OCI-LY3 (cell line): ENCODE results near the gene SH3BP5L.
"Not testable (repeated sequence)": the region's sequence is repeated elsewhere in the genome, so short reads cannot be mapped to it uniquely, and the experiment has no call there.

Experiments
- H2AFZ ChIP-seq: fragments of 200-600, 300-600 bp; shearing (Covaris generic); 2 replicates; pipeline ENCODE4 v1.6.0; 2014; ENCODE audit warnings: antibody characterized with exemption, low read depth, low read length
- H3K27ac ChIP-seq: fragments of 200-600, 300-600 bp; sonication (generic); 2 replicates; pipeline ENCODE4 v1.5.1; 2014; ENCODE audit warnings: mild to moderate bottlenecking, low read length, moderate library complexity, mixed read lengths
- H3K27me3 ChIP-seq: fragments of 200-600, 300-600 bp; sonication (generic); 2 replicates; pipeline ENCODE4 v1.6.1; 2014; ENCODE audit warnings: low read depth, low read length, mixed read lengths
- H3K36me3 ChIP-seq: fragments of 200-600, 300-600 bp; sonication (generic); replicated peaks from 2 replicates; pipeline ENCODE3; 2014; ENCODE audit warnings: low read depth, low read length, mixed read lengths
- H3K4me1 ChIP-seq: fragments of 300-600, 200-600 bp; sonication (generic); 2 replicates; pipeline ENCODE4 v1.6.1; 2014; ENCODE audit warnings: low read length, mixed read lengths
- H3K4me2 ChIP-seq: fragments of 200-600, 300-600 bp; sonication (generic); 2 replicates; pipeline ENCODE4 v1.6.1; 2014; ENCODE audit warnings: low read length, mixed read lengths
- H3K4me3 ChIP-seq: fragments of 300-600, 200-600 bp; sonication (generic); 2 replicates; pipeline ENCODE4 v1.5.1; 2014; ENCODE audit warnings: antibody characterized with exemption, mild to moderate bottlenecking, low read length, moderate library complexity
- H3K79me2 ChIP-seq: fragments of 300-600, 200-600 bp; shearing (Covaris generic); 2 replicates; pipeline ENCODE4 v1.6.1; 2014; ENCODE audit warnings: mild to moderate bottlenecking, low read length, mixed read lengths
- H3K9ac ChIP-seq: fragments of 300-600, 200-600 bp; shearing (Covaris generic); 2 replicates; pipeline ENCODE4 v1.6.0; 2014; ENCODE audit warnings: mild to moderate bottlenecking, low read length, moderate library complexity
- H3K9me3 ChIP-seq: fragments of 200-600, 300-600 bp; shearing (Covaris generic); 2 replicates; pipeline ENCODE4 v1.6.1; 2014; ENCODE audit warnings: low read length, mixed read lengths; ENCODE audit not compliant: insufficient read depth
- H4K20me1 ChIP-seq: fragments of 200-600, 300-600 bp; sonication (generic); 2 replicates; pipeline ENCODE4 v1.6.1; 2016; ENCODE audit warnings: low read length, mixed read lengths; ENCODE audit not compliant: insufficient read depth
- EZH2phosphoT487 ChIP-seq: fragments of 200-600 bp; shearing (Covaris generic); IDR thresholded peaks from 2 replicates; pipeline ENCODE4 v1.6.1; 2018; ENCODE audit warnings: antibody characterized with exemption, mixed run types, low read depth
- TF ChIP-seq, protein P1 (sequence below): fragments of 200-600, 300-600 bp; sonication (generic); IDR thresholded peaks from 2 replicates; pipeline ENCODE4 v1.5.1; 2014; ENCODE audit warnings: antibody characterized with exemption, low read length, low read depth

SH3BP5L gene

DNA sequence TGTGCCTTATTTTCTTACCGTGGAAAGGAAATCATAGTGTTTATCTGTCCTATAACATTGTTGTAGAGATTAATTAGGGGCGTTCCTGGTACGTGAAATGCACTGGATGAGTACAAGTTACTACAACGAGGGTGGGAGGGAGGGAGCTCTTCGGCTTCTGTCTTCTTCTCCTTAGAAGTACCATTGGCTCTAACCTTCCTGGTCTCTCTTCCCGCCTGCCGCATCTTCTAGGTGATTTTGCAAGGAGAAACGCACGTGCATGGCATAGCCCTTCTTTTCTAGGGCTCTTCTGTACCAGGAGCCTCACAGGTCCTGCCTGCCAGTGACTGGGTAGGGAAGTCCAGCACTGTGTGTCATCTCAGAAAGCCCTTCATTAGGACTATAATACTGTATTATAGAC, 16.8 kb downstream of the SH3BP5L start:
- H3K4me3 ChIP-seq = no peak overlapping the region
- peaks cover 19% of the 10 kb centered on the region for H3K4me1 ChIP-seq
- H3K27me3 ChIP-seq = no peaks in the 10 kb centered on the region
- H4K20me1 ChIP-seq = no peaks in the 10 kb centered on the region
- H2AFZ ChIP-seq = no peak overlapping the region
- H3K4me2 ChIP-seq = no peak overlapping the region
- no peaks in the 10 kb centered on the region for H3K9me3 ChIP-seq
- H3K27ac ChIP-seq = no peak overlapping the region
- H3K79me2 ChIP-seq = no peaks in the 10 kb centered on the region
- TF ChIP-seq, protein P1, sequence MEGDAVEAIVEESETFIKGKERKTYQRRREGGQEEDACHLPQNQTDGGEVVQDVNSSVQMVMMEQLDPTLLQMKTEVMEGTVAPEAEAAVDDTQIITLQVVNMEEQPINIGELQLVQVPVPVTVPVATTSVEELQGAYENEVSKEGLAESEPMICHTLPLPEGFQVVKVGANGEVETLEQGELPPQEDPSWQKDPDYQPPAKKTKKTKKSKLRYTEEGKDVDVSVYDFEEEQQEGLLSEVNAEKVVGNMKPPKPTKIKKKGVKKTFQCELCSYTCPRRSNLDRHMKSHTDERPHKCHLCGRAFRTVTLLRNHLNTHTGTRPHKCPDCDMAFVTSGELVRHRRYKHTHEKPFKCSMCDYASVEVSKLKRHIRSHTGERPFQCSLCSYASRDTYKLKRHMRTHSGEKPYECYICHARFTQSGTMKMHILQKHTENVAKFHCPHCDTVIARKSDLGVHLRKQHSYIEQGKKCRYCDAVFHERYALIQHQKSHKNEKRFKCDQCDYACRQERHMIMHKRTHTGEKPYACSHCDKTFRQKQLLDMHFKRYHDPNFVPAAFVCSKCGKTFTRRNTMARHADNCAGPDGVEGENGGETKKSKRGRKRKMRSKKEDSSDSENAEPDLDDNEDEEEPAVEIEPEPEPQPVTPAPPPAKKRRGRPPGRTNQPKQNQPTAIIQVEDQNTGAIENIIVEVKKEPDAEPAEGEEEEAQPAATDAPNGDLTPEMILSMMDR = no peak
- TF ChIP-seq EZH2phosphoT487 = no peak
- peaks cover 6% of the 10 kb centered on the region for H3K36me3 ChIP-seq
- no peak overlapping the region for H3K9ac ChIP-seq

DNA sequence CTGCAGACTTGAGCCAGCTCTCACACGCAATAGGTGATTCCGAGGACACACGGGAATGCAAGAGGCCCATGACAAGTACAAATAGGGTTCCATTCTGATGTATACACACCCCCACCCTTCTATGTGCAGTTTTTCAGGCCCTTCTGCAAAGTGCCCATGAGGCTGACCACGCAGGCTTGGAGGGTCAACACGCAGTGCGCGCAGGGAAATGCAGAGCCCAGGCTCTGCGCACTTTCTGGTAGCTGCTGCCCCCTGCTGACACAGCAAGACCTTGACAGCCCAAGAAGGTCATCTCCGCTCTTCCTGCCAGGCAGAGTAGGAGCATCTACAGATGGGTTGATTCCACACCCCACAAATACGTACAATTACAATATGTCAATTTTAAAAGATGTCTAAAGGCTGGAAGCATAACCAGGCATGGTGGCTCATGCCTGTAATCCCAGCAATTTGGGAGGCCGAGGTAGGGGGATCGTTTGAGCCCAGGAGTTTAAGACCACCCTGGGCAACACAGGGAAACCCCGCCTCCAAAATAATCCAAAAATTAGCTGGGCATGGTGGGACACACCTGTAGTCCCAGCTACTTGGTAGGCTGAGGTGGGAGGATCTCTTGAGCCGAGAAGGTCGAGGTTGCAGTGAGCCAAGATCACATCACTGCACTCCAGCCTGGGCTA, 18.5 kb downstream of the SH3BP5L start:
- H3K4me3 ChIP-seq = no peak overlapping the region
- H3K27ac ChIP-seq = no peak overlapping the region
- H3K79me2 ChIP-seq = no peaks in the 10 kb centered on the region
- H3K27me3 ChIP-seq = peaks cover 4% of the 10 kb centered on the region; the same call in 1 of the 2 replicates
- H2AFZ ChIP-seq = no peak overlapping the region
- H3K4me2 ChIP-seq = no peak overlapping the region
- no peak for TF ChIP-seq EZH2phosphoT487
- TF ChIP-seq, protein P1 = peak; percentile 97
- H3K9ac ChIP-seq = no peak overlapping the region
- H3K4me1 ChIP-seq = peaks cover 19% of the 10 kb centered on the region
- H3K9me3 ChIP-seq = no peaks in the 10 kb centered on the region
- no peaks in the 10 kb centered on the region for H4K20me1 ChIP-seq
- H3K36me3 ChIP-seq = no peaks in the 10 kb centered on the region

DNA sequence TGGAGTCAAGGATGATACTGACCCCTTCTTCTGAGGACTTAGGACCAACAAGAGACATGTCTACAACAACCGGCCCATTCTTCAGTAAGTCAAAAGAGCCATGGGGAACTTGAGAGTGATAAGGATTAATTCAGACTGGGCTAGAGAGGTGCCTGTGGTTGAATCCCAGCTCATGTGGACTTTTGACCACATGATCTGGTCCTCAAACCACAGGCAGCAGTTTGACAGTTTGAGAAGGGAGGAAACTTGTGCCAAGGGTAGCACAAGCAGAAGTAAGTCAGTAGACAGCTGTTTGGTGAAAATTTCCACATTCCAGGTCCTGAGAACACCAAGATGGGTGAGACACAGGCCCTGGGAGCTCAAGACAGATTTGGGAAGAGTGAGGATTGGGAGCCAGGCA, 19.8 kb downstream of the SH3BP5L start:
- no peak overlapping the region for H3K4me3 ChIP-seq
- no peaks in the 10 kb centered on the region for H4K20me1 ChIP-seq
- peaks cover 19% of the 10 kb centered on the region for H3K4me1 ChIP-seq
- H3K79me2 ChIP-seq = no peaks in the 10 kb centered on the region
- H3K9ac ChIP-seq = no peak overlapping the region; the same call in 1 of the 2 replicates
- no peaks in the 10 kb centered on the region for H3K36me3 ChIP-seq
- no peak overlapping the region for H2AFZ ChIP-seq
- peak overlapping the region; percentile 94 for H3K4me2 ChIP-seq
- TF ChIP-seq, protein P1 = no peak
- TF ChIP-seq EZH2phosphoT487 = no peak
- H3K27ac ChIP-seq = no peak overlapping the region
- peaks cover 16% of the 10 kb centered on the region for H3K27me3 ChIP-seq
- H3K9me3 ChIP-seq = no peaks in the 10 kb centered on the region

DNA sequence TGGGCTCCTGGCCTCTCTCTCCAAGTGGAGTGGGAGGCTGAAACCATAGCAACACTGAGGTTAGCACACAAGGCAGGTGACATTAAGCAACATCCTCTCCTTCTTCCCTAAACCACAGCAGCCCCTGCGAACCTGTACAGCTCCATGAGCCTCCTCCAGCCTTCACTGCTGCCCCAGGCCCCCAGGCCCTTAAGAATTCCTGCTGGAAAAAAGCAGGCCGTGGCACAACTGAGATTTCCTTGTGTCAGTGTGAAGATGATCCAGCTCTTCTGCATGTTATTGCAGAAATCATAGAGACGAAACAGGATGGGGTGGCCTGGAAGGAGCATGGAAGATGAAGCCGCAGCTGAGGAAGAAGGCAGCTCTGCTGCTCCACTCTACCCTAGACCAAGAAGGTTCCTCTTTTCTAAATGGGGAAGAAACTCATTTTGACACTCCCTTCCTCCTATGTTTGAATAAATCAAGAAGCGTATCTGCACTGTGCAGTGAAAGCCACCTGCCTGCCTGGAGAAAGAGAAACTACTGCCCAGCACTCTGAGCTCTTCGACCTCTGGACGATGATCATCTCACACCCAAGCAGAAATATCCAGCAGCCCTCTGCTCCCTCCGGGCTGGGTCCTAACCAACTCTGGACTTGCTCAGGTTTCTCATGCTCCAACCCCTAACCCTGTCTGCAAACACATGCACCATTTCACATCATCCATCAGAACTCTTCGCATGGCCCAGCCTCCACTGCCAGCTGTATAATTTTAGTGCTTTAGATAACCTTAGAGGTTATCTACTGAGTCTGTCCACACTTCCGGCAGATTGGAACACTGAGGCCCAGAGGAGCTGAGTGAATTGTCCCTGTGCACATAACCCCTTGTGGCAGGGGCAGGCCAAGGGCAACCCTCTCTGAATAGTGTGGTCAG, 20.7 kb downstream of the SH3BP5L start:
- Histone ChIP-seq H3K27me3 (peaks cover 23% of the 10 kb centered on the region), H3K4me1 (peaks cover 19% of the 10 kb centered on the region), H3K4me2 (peak overlapping the region; percentile 94), H2AFZ (no peak overlapping the region), H3K9ac (peak overlapping the region; percentile 37; the same call in 1 of the 2 replicates), H4K20me1 (no peaks in the 10 kb centered on the region), H3K36me3 (no peaks in the 10 kb centered on the region), H3K9me3 (no peaks in the 10 kb centered on the region), H3K27ac (peak overlapping the region; percentile 57), H3K4me3 (peak overlapping the region; percentile 66), H3K79me2 (no peaks in the 10 kb centered on the region)
- TF ChIP-seq, protein P1 = no peak
- TF ChIP-seq EZH2phosphoT487 = no peak

DNA sequence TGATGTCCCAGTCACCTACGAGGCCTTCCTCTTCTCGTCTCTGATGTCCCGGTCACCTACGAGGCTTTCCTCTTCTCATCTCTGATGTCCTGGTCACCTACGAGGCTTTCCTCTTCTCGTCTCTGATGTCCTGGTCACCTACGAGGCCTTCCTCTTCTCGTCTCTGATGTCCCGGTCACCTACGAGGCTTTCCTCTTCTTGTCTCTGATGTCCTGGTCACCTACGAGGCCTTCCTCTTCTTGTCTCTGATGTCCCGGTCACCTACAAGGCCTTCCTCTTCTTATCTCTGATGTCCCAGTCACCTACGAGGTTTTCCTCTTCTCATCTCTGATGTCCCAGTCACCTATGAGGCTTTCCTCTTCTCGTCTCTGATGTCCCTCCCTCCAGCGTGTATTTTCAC, 22.2 kb downstream of the SH3BP5L start:
- H3K27ac ChIP-seq = not testable (repeated sequence)
- peaks cover 19% of the 10 kb centered on the region for H3K4me1 ChIP-seq

More for the DNA sequence above, 22.2 kb downstream of the SH3BP5L start:
- H4K20me1 ChIP-seq, H3K79me2 ChIP-seq, H3K4me2 ChIP-seq, H2AFZ ChIP-seq, H3K36me3 ChIP-seq, H3K9me3 ChIP-seq, H3K9ac ChIP-seq, H3K4me3 ChIP-seq: not testable (repeated sequence)
- H3K27me3 ChIP-seq = peaks cover 33% of the 10 kb centered on the region
